Activated CD4-positive, alpha-beta T cell treated with anti-CD3 and anti-CD28 coated beads, Interleukin-2, Interleukin-4, amounts not matched to agents 100 ng/mL and 50 ng/mL, durations not matched to agents 16 hours and 8 hours (primary cell): ENCODE measurements around the gene BCL2.

Source experiments
- DNase-seq: peaks from one replicate; pipeline ENCODE4 v3.0.0-alpha.2; 2020; ENCODE audit warnings: low spot score

The BCL2 gene

DNA sequence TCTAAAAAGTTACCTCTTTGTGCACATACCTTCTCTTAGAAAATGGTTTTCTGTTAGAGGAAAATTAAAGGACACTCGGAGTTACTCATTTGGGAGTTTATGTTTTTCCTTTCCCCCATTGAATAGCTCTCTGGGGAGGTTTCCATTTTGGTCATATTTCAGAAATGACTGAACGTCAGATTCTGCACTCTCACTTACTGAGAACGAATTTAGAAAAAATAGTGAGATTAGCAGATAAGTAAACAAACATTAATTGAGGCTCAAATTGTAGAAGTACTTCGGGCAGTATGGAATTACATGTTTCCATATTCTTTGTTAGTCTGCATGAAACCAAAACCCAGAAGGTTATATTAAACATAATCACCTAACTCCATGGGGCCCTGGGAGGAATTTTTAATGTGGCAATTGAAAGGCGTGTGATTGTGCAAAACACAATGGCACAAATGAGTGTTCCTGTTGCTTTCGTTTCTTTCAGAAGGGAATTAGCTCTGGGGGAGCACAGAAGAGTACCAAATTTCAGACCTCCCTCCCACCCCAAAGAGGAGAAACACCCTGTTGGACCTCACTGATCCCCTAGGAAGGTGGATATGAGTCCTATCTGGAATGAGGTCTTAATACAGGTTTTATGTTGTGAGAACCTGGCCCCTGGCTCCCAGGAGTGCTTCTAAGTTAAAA lies 212.3 kb downstream of the BCL2 start:
- DNase-seq: peak; percentile 80

DNA sequence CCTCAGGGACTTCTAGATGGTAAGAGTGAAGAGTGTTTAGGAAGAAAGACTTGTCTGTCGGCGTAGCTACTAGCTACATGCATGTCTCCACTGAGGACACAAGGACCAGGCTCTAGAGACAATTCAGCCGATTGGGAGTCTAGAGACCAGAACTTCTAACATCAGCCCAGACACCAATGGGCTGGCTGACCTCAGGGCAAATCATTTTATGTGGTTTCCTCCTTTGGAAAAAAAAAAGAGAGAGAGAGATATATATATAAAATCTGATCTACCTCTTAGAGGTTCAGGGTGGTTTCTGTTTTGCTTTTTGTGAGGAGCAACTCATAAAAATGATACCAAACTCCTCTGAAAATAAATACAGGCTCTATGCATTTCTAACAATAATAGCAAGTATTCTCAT lies 212.8 kb downstream of the BCL2 start:
- DNase-seq: peak; percentile 43

DNA sequence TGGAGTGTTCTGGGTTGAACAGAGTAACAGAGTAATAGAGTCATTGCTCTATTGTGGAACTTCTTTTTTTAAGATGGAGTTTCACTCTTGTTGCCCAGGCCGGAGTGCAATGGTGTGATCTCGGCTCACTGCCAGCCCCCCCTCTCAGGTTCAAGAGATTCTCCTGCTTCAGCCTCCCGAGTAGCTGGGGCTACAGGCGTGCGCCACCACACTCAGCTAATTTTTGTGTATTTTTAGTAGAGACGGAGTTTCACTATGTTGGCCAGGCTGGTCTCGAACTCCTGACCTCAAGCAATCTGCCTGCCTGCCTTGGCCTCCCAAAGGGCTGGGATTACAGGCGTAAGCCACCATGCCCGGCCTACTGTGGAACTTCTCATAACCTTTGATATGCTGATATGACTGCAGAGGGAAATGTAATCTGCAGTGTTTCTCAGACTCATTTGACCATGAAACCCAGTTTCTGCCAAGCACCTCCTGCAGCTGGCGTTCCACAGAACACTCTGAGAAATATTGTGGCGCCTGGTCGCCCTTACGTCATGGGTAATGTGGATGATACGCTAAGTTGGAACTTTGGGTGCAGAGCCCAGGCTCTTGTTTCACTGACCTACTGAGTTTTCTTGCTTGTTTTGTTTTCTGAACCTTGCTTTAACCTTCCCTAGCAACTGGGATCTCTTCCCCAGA lies 213.8 kb downstream of the BCL2 start:
- no peak for DNase-seq

DNA sequence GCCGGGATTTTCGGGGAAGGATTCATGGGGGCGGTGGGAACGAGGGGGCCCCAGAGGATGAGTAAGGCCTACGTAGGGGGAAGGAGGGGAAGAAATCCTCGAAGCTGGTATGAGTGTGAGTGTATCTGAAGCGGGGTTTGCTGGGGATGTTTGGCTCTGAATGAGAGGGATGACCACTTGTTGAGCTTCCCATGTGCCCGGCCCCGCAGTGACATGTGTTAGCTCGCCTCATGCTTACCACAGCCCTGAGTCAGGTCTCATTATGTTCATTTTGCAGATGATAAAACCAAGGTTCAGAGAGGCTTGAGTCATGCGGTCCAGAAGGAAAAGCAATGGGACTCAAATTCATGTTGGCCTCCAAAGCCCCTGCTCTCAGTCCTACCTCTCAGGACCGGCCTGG lies 214.7 kb downstream of the BCL2 start:
- no peak for DNase-seq

DNA sequence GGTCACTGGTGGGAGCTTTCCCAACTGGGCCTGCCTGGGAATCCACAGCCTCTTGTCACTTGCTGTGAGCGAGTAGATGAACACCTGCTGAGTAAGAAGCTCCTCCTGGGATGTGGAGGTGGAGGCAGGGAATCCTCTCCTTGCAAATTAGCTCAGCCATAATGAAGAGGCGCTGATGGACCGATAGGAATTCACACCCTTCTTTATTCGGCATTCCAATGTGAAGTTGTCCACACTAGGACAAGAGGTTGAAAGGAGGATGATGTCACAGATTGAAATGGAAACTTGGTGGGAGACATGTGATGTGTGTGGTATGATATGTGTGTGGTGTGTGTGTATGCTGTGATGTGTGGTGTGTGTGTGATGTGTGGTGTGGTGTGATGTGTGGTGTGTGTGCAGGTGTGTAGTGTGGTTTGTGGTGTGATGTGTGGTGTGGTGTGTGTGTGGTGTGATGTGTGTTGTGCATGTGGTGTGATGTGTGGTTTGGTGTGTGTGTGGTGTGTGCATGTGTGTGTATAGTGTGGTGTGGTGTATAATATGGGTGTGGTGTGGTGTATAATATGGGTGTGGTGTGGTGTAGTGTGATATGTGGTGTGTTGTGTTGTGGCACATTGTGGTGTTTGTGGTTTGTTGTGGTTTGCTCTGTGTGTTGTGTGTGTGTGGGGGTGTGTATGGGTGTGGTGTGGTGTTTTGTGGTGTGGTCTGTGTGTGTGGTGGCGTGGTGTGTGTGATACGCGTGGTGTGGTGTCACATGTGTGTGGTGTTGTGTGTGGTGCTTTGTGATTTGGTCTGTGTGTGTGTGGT lies 216.4 kb downstream of the BCL2 start:
- DNase-seq: no peak

DNA sequence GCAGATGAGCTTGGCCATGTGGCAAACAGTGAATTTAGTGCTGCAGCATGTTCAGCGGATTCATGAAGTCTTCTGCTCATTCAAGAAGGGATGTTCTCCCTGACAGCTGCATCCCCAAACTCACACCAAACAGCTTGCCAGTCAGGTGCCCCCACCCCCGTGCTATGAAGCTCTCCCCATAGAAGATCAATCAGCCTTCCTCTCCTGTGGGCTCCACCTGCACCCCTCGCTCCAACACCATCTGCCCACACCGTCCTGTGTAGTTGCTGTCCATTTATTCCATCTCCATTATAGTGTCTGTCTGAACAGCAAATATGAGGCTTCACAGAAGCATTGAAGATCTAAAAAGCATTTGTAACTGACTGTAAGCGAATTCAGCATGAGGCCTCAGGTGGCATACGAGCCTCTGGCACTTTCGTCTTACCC lies 218.9 kb downstream of the BCL2 start:
- DNase-seq: no peak

DNA sequence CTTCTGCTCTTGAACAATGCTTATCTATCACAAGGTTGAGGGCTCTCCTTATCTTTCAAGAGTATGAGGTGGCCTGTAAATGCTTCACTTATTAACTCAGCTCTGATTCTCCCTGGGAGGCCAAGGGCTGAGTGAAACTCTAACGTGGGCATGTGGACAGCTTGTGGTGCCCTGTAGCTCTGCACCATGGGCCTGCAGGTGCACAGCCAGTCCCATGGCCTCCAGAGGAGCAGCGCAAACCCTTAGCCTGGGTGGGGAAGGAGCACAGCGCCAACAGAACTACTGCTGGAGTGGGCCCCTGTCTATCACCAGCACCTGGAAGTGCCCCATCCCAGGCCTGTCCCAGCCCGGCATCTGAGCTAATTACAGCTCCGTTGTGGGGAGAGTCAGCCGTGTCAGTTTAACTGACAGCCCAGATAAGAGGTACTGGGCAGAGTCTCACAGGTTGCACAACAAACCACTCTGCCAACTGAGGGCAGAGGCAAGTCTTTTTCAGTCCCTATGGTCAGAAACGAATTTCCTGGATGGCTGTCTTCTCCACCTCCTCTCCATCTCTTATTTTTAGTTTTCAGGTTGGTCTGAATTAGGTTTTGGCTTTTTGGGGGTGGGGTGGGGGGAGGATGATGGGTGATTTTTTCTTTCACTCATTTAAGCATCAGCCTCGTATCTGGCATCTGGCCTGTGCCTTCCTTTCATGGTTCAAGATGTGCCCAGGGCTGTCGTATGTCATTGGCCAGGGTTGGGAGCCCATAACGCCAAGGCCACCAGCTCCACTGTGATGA lies 219.5 kb downstream of the BCL2 start:
- DNase-seq: no peak

DNA sequence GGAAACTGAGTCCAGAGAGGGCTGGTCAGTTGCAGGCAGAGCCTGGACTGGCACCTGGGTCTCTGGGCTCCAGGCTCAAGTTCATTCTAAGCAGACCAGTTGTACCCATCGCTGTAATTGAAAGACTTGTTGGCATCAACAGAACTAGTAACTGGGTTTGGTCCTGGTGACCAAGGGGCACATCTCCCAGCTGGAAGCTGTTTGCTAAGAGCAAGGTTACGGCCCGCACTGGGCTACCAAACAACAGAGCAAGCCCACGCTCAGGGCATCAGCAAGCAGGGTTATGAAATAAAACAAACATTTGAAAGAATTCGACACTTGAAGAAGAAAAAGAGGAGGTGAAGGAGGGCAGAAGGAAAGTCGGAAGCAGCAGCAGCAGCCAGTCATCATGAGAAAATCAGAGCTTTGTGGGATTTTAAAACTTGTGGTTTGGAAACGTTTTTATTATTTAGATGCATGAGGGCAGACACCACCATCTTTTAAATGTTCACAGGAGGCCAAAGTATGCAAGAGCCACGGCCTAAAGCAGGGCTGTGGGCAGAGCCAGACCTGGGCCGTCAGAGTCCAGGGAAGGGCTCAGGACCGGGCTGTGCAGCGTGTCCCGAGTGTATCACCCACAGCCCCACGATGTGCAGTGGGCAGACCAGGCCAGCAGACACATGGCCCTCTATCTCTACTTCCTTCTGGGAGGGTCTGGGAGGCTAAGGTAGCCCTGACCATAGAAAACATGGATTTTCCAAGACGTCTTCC lies 220.3 kb downstream of the BCL2 start:
- DNase-seq: no peak

DNA sequence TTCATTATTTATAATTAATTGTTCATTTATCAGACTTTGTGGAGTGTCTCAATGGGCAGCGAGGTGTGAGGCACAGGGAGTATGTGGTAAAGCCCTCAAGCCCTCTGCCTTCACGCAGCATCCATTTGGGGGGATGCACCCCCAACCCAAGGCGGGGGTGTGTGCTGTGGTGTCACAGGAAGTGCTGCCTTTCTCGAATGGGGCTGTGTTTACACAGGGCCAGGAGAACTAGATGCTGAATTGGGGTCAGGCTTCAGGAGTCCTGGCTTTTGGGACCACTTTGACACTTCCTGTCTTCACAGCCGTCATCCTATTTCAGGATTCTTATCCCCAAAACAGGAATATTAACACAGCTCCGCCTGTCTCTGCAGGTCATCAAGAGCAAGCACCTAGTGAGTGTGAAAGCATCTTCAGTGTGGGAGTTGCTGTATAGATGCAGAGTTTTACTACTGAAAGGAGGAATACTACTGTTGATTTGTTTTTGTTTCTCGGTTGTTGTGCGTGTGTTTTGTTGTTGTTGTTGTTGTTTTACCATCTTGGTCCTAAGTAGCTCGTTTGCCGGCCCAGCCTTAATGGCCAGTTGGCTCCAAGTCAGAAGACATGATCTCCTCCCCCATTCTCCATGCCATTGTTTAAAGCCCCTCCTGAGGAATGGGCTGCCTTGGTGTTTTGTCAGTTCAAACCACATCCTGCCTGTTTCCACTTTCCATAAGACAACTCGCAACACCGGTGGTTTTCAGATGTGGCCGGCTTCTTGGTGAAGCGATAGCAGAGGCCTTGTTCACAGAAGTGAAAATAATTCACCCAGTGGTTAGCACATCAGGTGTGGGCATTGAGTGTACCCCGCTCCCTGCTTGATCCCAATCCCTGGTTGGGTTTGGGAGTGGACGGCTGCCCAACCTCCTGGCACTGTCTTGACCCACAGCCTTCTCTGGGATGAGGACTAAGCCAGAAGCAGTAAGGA lies 221.3 kb downstream of the BCL2 start:
- DNase-seq: peak; percentile 66

DNA sequence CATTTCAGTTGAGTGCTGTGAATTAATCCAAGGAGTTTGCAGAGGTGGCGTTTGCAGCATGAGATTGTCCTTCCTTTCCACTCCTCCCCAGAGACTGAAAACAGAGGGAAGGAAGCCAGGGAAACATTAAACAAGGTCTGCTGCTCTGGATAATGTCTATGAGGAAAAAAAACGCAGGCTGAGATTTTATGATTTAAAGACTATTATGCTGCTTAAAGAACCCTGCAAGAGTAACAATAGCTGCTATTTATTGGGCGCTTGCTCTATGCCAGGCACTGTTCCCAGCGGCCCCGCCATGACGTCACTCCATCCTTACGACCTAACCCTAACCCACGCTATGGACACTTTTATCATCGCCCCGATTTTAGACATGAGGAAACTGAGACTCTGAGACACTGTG lies 222.4 kb downstream of the BCL2 start:
- DNase-seq: no peak

DNA sequence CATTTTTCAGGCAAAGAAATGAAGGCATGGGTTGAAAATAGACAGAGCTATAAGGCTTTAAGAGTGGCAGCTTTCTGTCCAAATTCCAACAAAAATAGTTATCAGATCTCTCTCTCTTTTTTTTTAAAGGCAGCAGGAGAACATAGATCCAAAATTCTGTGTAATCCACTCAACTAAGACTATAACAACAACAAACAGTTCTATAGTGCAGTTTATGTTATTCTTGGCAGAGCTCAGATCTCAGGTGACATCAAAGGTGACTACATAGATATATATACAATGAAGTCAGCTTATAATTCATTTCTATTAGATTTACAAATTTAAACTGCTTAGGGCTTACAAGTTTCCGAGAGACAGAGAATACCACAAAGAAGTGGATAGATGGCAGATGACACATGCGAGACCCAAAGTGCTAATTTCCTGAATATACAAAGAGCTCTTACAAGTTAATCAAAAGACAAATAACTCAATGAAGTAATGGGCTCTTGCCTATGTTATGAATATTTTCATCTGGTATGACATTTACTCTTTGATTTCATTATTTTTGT lies 223.2 kb downstream of the BCL2 start:
- DNase-seq: no peak

DNA sequence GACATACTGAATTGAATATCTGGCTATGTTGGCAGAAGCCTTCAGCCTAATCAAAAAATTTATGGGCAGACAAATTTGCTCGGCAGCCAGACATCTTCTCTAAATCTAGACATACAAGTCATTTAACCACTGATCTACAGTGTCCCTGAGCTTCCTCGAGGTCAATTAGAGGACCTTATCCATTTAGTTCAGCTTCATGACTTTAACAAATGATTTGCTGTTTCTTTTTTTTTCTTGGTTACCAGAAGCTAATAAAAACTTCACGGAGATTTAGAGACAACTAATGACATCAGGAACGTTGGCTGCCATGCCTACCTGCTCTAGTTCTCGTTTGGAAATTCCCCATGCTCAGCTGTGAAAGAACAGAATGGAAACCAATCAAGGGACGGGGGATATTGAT lies 223.8 kb downstream of the BCL2 start:
- DNase-seq: no peak

DNA sequence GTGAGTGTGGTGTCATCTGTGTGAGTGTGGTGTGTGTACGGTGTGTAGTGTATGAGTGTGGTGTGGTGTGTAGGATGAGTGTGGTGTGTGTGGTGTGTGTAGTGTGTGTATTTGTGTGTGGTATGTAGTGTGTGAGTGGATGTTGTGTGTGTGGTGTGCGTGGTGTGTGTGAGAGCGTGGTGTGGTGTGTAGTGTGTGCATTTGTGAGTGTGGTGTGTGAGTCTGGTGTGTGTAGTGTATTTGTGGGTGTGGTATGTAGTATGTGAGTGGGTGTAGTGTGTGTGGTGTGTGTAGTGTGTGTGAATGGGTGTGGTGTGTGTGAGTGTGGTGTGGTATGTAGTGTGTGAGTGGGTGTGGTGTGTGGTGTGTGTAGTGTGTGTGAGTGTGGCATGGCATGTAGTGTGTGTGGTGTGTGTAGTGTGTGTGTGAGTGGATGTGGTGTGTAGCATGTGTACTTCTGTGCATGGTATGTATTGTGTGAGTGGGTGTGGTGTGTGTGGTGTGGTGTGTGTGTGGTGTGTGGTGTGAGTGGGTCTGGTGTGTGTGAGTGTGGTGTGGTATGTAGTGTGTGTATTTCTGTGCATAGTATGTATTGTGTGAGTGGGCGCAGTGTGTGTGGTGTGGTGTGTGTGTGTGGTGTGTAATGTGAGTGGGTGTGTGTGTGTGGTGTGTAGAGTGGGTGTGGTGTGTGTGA lies 227.8 kb downstream of the BCL2 start:
- DNase-seq: no peak

DNA sequence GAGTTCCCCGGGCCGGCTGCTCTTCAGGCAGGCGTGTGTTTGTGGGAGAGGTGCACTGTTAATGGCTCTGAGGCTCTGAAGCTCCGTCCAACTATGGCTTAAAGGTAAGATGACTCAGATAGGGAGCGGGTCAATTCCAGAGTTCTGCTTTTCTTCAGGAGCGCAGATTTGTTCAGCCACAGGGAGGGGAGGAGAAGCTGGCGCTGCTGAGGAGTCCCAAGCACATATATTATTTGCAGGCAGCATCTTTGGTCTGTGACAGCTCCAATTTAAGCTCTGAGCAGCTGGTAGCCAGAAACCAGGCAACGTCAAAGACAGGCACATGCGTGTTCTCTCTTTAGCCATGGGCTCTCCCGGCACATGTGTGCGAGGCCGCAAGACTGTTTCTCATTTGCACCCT lies 229.2 kb downstream of the BCL2 start:
- no peak for DNase-seq

DNA sequence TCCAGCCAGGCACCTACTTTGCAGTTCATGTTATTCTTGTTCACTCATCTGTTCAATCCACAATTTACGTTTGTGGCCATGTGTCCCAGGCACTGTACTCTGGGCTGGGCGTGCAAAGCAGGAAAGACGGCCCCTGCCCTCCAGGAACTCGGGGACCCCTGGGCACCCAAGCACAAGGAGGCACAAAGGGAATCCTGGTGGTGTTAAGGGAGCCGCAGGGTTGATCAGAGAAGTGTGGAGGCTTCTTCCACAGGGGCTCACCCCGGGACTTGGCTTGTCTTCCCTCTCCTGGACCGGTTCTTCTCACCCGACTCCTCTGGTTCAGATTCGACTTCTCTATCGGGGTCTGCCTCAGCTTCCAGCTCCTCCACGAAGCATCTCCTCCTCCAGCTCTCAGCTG lies 230.5 kb downstream of the BCL2 start:
- no peak for DNase-seq

DNA sequence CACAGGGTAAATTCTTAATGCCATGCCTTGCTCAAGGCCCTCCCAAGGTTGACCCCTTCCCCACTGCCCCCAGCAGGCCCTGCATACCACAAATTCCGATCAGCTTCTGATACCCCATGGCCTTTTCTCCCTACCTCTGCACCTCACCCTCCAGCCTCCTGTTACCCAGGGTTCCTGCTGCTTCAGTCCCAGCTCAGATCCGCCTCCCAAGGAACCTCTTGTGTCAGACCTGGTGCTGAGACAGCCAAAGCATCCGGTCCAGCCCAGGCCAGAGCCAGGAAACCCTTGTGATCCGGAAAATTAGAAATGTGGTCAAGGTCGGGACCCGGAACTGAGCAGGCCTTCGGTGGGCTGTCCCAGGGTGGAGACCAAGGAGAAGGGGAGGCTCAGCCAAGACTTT lies 231.3 kb downstream of the BCL2 start:
- no peak for DNase-seq

DNA sequence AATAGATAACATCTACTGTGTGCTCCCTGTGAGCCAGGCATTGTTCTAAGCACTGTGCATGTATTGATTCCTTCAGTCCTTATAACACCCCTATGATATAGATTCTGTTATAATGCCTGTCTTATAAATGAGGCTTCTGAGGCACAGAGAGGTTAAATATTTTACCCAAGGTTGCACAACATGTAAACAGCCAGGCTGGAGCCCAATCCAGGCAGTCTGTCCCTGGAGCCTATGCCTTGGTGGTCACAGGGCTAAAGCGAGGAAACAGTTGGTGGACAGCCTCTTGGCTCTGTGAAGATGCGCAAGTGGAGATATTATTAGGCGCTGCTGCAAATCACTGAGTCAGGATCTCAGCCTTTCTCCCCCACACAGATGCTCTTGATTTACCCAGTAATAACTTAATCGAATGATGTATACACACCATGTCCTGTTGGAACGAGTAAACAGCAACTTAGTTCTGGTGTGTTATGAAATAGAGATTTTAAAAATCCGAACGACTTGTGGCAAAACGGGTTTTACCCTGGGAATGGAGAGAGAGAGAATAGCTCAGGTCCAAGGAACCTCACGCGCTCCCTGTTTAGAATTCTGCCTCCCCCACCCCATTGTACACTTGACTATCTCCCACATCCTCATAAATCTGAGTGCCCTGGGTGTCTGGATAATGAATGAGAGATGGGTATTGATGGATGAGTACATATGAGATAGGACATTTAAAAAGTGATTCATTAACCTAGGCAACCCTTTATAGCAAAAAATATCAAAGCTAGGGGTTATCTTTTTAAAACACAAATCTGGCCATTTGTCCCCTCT lies 231.9 kb downstream of the BCL2 start:
- no peak for DNase-seq

DNA sequence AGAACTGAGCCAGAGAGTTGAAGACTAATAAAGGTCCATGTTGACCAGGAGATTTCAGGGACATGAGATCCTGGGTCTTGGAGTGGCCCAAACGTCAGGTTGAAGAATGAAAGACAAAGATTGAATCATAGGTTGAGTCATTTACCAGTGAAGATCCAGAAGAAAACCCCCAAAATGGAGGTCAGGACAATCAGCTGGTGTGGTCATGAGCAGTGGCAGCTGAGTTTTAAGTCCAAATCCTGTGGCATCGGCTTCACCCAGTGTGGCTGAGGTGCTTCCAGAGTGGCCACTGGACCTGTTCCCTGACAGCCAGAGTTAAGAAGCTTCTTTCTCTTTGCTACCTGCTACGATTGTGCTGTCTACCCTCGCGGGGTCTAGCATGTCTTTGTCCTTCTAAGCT lies 234.0 kb downstream of the BCL2 start:
- DNase-seq: no peak

DNA sequence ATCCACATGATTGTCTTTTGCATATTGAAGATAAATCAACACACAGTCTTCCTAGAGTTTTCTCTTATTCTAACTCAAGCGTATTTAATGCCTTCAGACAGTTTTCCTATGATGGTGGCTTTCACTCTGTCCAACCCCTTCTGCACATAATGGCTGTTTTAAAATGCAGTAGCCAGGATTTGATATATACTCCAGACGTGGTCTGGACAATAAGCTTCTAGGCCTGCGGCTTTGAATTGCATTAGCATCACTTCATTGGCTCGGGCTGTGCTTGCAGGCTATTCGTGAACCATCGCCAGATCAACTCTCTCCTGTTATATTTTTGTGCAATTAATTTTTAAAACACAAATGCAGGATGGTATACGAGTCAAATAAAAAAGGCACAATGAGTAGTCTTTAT lies 235.3 kb downstream of the BCL2 start:
- no peak for DNase-seq
